HG03045 (cell line): Measurements from ENCODE around the gene ATG10.
"Not testable (repeated sequence)": the region's sequence is repeated elsewhere in the genome, so short reads cannot be mapped to it uniquely, and the experiment has no call there.

Experiments
- ATAC-seq: cut with Tn5 transposase; IDR thresholded peaks from one replicate; pipeline ENCODE4 v1.9.1; 2021; ENCODE audit warnings: mild to moderate bottlenecking, moderate library complexity; ENCODE audit not compliant: unreplicated experiment

The ATG10 gene

GRCh38 chr5:82217917-82218316, 246.1 kb downstream of the ATG10 start:
- ATAC-seq, result no peak

- ATAC-seq, result no peak
Measured at GRCh38 chr5:82218374-82219156, 246.7 kb downstream of the ATG10 start.

- ATAC-seq, result no peak
Measured at GRCh38 chr5:82221020-82221419, 249.2 kb downstream of the ATG10 start.

GRCh38 chr5:82222597-82223574, 251.1 kb downstream of the ATG10 start:
- no peak for ATAC-seq

GRCh38 chr5:82225525-82226172, 253.8 kb downstream of the ATG10 start:
- ATAC-seq, result peak; percentile 94

GRCh38 chr5:82234885-82235284, 263.1 kb downstream of the ATG10 start:
- ATAC-seq, result no peak

GRCh38 chr5:82244151-82244550, 272.3 kb downstream of the ATG10 start:
- ATAC-seq, result no peak

GRCh38 chr5:82244854-82245635, 273.2 kb downstream of the ATG10 start:
- ATAC-seq, result no peak

GRCh38 chr5:82246960-82247574, 275.2 kb downstream of the ATG10 start:
- ATAC-seq, result no peak

- ATAC-seq, result no peak
Measured at GRCh38 chr5:82252744-82253143, 280.9 kb downstream of the ATG10 start.

- ATAC-seq, result no peak
Measured at GRCh38 chr5:82255844-82256243, 284.0 kb downstream of the ATG10 start.

- ATAC-seq, result no peak
Measured at GRCh38 chr5:82257247-82257646, 285.4 kb downstream of the ATG10 start.

GRCh38 chr5:82257729-82258128, 285.9 kb downstream of the ATG10 start:
- no peak for ATAC-seq

- ATAC-seq, result no peak
Measured at GRCh38 chr5:82259172-82259800, 287.5 kb downstream of the ATG10 start.

- no peak for ATAC-seq
Measured at GRCh38 chr5:82265047-82265446, 293.2 kb downstream of the ATG10 start.

GRCh38 chr5:82267297-82267933, 295.6 kb downstream of the ATG10 start:
- ATAC-seq, result not testable (repeated sequence)

GRCh38 chr5:82269363-82269762, 297.5 kb downstream of the ATG10 start:
- ATAC-seq, result not testable (repeated sequence)

- ATAC-seq, result not testable (repeated sequence)
Measured at GRCh38 chr5:82272571-82273356, 300.9 kb downstream of the ATG10 start.
